Measurements from ENCODE around the gene S1PR5. TPM values are rescaled to one million over a fixed set of nuclear protein-coding genes. Genes with fewer than 3 reads are reported as not detected.

S1PR5 gene
- total RNA-seq, 4 donors from 2014 or later = 34.9 to 64.0 (median 42.3) TPM

- WGBS, 2 donors = 44 to 68% methylated on average over 14 to 15 of the region's 15 CpGs
- peak; percentile 65 to 90 for DNase-seq (ENCODE audit: low spot score in 2 of 2)
- no peak for TF ChIP-seq CTCF (IDR thresholded peaks at IDR 0.05)
- TF ChIP-seq POLR2A (IDR thresholded peaks at IDR 0.05) = no peak
- no peak overlapping the region for H3K4me3 ChIP-seq (ENCODE audit: low read depth, poor library complexity, severe bottlenecking)
- intact Hi-C loops (cut with DNase I; ENCODE audit: low total_unique reads) = no loop called here
Measured at GRCh38 chr19:10520652-10521318, 3.5 kb upstream of the S1PR5 start.

GRCh38 chr19:10519421-10519820, 2.2 kb upstream of the S1PR5 start:
- 50 to 69% methylated on average over 7 of the region's 7 CpGs for WGBS, 2 donors
- TF ChIP-seq CTCF (IDR thresholded peaks at IDR 0.05) (no peak), POLR2A (IDR thresholded peaks at IDR 0.05) (no peak)
- no peak for DNase-seq (ENCODE audit: low spot score in 2 of 2)
- no peak overlapping the region for H3K4me3 ChIP-seq (ENCODE audit: low read depth, poor library complexity, severe bottlenecking)
- intact Hi-C loops (cut with DNase I; ENCODE audit: low total_unique reads) = no loop called here

GRCh38 chr19:10518444-10519361, 1.5 kb upstream of the S1PR5 start:
- TF ChIP-seq POLR2A (IDR thresholded peaks at IDR 0.05) = no peak
- DNase-seq (ENCODE audit: low spot score in 2 of 2) = no peak

GRCh38 chr19:10517760-10518443, 655 bp upstream of the S1PR5 start:
- peak overlapping the region; percentile 35 for H3K4me3 ChIP-seq (ENCODE audit: low read depth, poor library complexity, severe bottlenecking)
- DNase-seq (ENCODE audit: low spot score in 2 of 2) = no peak
- intact Hi-C loops (cut with DNase I; ENCODE audit: low total_unique reads) = no loop called here
- 2 to 4% methylated on average over 21 to 25 of the region's 27 CpGs for WGBS, 2 donors
- TF ChIP-seq POLR2A (IDR thresholded peaks at IDR 0.05) (no peak), CTCF (IDR thresholded peaks at IDR 0.05) (no peak)

More at GRCh38 chr19:10518444-10519361, 1.5 kb upstream of the S1PR5 start:
- intact Hi-C loops (cut with DNase I; ENCODE audit: low total_unique reads) = no loop called here
- WGBS, 2 donors = 14 to 15% methylated on average over 31 to 33 of the region's 33 CpGs
- H3K4me3 ChIP-seq (ENCODE audit: low read depth, poor library complexity, severe bottlenecking) = no peak overlapping the region

GRCh38 chr19:10516671-10517286, 468 bp downstream of the S1PR5 start:
- no peak for DNase-seq (ENCODE audit: low spot score in 2 of 2)
- 30 to 34% methylated on average over 7 to 10 of the region's 10 CpGs for WGBS, 2 donors
- no peak for TF ChIP-seq POLR2A (IDR thresholded peaks at IDR 0.05)
- TF ChIP-seq CTCF (IDR thresholded peaks at IDR 0.05) = no peak
- intact Hi-C loops (cut with DNase I; ENCODE audit: low total_unique reads) = no loop called here
- H3K4me3 ChIP-seq (ENCODE audit: low read depth, poor library complexity, severe bottlenecking) = peak overlapping the region; percentile 35

Data from lower leg skin (tissue), 4 donors.